ENCODE results near the gene ST7. TPM values are rescaled to one million over a fixed set of nuclear protein-coding genes. Genes with fewer than 3 reads are reported as not detected.
A peak's percentile ranks its signal among the peaks of the same experiment; 100 is the strongest.

The ST7 gene
- total and polyA plus RNA-seq, 2 experiments from 2014 or later = 31.2 to 38.5 TPM

GRCh38 chr7:117230276-117231046, 277.2 kb downstream of the ST7 start:
- 72% methylated on average over 4 of the region's 4 CpGs for WGBS (ENCODE audit: low lambda C conversion rate, missing lambda C conversion rate)
- peak overlapping the region; percentile 17 for H3K27ac ChIP-seq
- no peak overlapping the region for H3K4me3 ChIP-seq
- H3K36me3 ChIP-seq (replicated peaks; ENCODE audit: insufficient read depth, low read depth) = no peaks in the 10 kb centered on the region
- H3K4me2 ChIP-seq = no peak overlapping the region
- no peaks in the 10 kb centered on the region for H3K9me2 ChIP-seq (replicated peaks; ENCODE audit: insufficient read depth)
- H3K4me1 ChIP-seq (ENCODE audit: insufficient read depth) = peaks cover 12% of the 10 kb centered on the region
- H3K27me3 ChIP-seq = no peaks in the 10 kb centered on the region
- H2AFZ ChIP-seq = no peak overlapping the region
- H4K20me1 ChIP-seq (ENCODE audit: insufficient read depth, poor library complexity, severe bottlenecking) = no peaks in the 10 kb centered on the region
- no peak for DNase-seq (ENCODE audit: low spot score)
- H3K9me3 ChIP-seq (ENCODE audit: low read depth) = no peaks in the 10 kb centered on the region
- H3K79me2 ChIP-seq = no peaks in the 10 kb centered on the region
- TF ChIP-seq EZH2phosphoT487 (IDR thresholded peaks at IDR 0.05; ENCODE audit: low read depth, severe bottlenecking, unreplicated experiment) (no peak), EZH2 (IDR thresholded peaks at IDR 0.05; ENCODE audit: borderline replicate concordance) (no peak), CTCF (IDR thresholded peaks at IDR 0.05; ENCODE audit: poor library complexity) (no peak)

- no peaks in the 10 kb centered on the region for H3K36me3 ChIP-seq (replicated peaks; ENCODE audit: insufficient read depth, low read depth)
- no peak for TF ChIP-seq EZH2 (IDR thresholded peaks at IDR 0.05; ENCODE audit: borderline replicate concordance)
- TF ChIP-seq EZH2phosphoT487 (IDR thresholded peaks at IDR 0.05; ENCODE audit: low read depth, severe bottlenecking, unreplicated experiment) = no peak
- TF ChIP-seq CTCF (IDR thresholded peaks at IDR 0.05; ENCODE audit: poor library complexity) = no peak
- WGBS (ENCODE audit: low lambda C conversion rate, missing lambda C conversion rate) = 94% methylated on average over 3 of the region's 3 CpGs
- no peak overlapping the region for H2AFZ ChIP-seq
- no peak for DNase-seq (ENCODE audit: low spot score)
- no peaks in the 10 kb centered on the region for H3K79me2 ChIP-seq
- no peaks in the 10 kb centered on the region for H3K27me3 ChIP-seq
- no peaks in the 10 kb centered on the region for H4K20me1 ChIP-seq (ENCODE audit: insufficient read depth, poor library complexity, severe bottlenecking)
- H3K4me3 ChIP-seq = no peak overlapping the region
- no peak overlapping the region for H3K4me2 ChIP-seq
- H3K9me2 ChIP-seq (replicated peaks; ENCODE audit: insufficient read depth) = no peaks in the 10 kb centered on the region
- H3K27ac ChIP-seq = peak overlapping the region; percentile 17
- no peaks in the 10 kb centered on the region for H3K9me3 ChIP-seq (ENCODE audit: low read depth)
- H3K4me1 ChIP-seq (ENCODE audit: insufficient read depth) = peaks cover 12% of the 10 kb centered on the region
Observed at GRCh38 chr7:117231047-117231359, 277.7 kb downstream of the ST7 start.

GRCh38 chr7:117237646-117238045, 284.3 kb downstream of the ST7 start:
- Histone ChIP-seq H3K36me3 (replicated peaks; ENCODE audit: insufficient read depth, low read depth) (no peaks in the 10 kb centered on the region), H3K4me2 (no peak overlapping the region), H3K4me3 (no peak overlapping the region), H3K79me2 (no peaks in the 10 kb centered on the region), H3K27ac (no peak overlapping the region), H3K9me3 (ENCODE audit: low read depth) (no peaks in the 10 kb centered on the region), H2AFZ (no peak overlapping the region), H3K4me1 (ENCODE audit: insufficient read depth) (no peaks in the 10 kb centered on the region), H3K9me2 (replicated peaks; ENCODE audit: insufficient read depth) (no peaks in the 10 kb centered on the region), H4K20me1 (ENCODE audit: insufficient read depth, poor library complexity, severe bottlenecking) (no peaks in the 10 kb centered on the region), H3K27me3 (no peaks in the 10 kb centered on the region)
- TF ChIP-seq EZH2 (IDR thresholded peaks at IDR 0.05; ENCODE audit: borderline replicate concordance) (no peak), CTCF (IDR thresholded peaks at IDR 0.05; ENCODE audit: poor library complexity) (no peak), EZH2phosphoT487 (IDR thresholded peaks at IDR 0.05; ENCODE audit: low read depth, severe bottlenecking, unreplicated experiment) (no peak)
- WGBS (ENCODE audit: low lambda C conversion rate, missing lambda C conversion rate) = 85% methylated on average over 5 of the region's 5 CpGs
- no peak for DNase-seq (ENCODE audit: low spot score)

Data from hepatocyte (in vitro differentiated cells).